Ishikawa (cell line): Measurements from ENCODE around the gene ACKR4.

ENCODE experiments used
- CEBPB ChIP-seq: IDR thresholded peaks from 2 replicates; pipeline ENCODE4 v1.6.1; 2012
- CREB1 ChIP-seq: IDR thresholded peaks from 2 replicates; pipeline ENCODE4 v1.6.1; 2012; ENCODE audit warnings: low read depth
- EP300 ChIP-seq: IDR thresholded peaks from 2 replicates; pipeline ENCODE4 v1.6.1; 2012; ENCODE audit warnings: borderline replicate concordance
- MAX ChIP-seq: IDR thresholded peaks from 2 replicates; pipeline ENCODE4 v1.6.1; 2012
- RAD21 ChIP-seq: IDR thresholded peaks from 2 replicates; pipeline ENCODE4 v1.6.1; 2012; ENCODE audit warnings: low read depth
- TAF1 ChIP-seq: IDR thresholded peaks from 2 replicates; pipeline ENCODE4 v1.6.1; 2012; ENCODE audit warnings: low read depth, mild to moderate bottlenecking
- TEAD4 ChIP-seq: IDR thresholded peaks from 2 replicates; pipeline ENCODE4 v1.6.1; 2012
- USF1 ChIP-seq: IDR thresholded peaks from 2 replicates; pipeline ENCODE4 v1.6.1; 2012
- YY1 ChIP-seq: IDR thresholded peaks from 2 replicates; pipeline ENCODE4 v1.6.1; 2012; ENCODE audit warnings: low read depth
- ZBTB7A ChIP-seq: IDR thresholded peaks from 2 replicates; pipeline ENCODE4 v1.6.1; 2012; ENCODE audit warnings: low read depth

- TF ChIP-seq TAF1 (no peak), YY1 (no peak), TEAD4 (no peak), USF1 (no peak), CEBPB (no peak), MAX (no peak), EP300 (no peak), ZBTB7A (no peak), RAD21 (no peak), CREB1 (no peak)
Observed at GRCh38 chr3:132573797-132574211, 23.3 kb upstream of the ACKR4 start.
